A549 (cell line): ENCODE data around the gene PTRHD1. TPM values are rescaled to one million over a fixed set of nuclear protein-coding genes. Genes with fewer than 3 reads are reported as not detected.
A peak's percentile ranks its signal among the peaks of the same experiment; 100 is the strongest.

Experiments used
- ATAC-seq, 2 experiments: fragments of 200-7000 bp in 1 of 2; fragments of >200 bp in 1 of 2; cut with Nextera tagmentation in 1 of 2; cut with Tn5 transposase in 1 of 2; 3 replicates each; pipeline versions ENCODE4 v1.8.0 to v1.9.1; 2018 to 2020; ENCODE audit warnings: mild to moderate bottlenecking in 1 of 2, moderate library complexity in 1 of 2
- CTCF ChIA-PET: fragments of 300-600 bp; sonication (Branson Sonifier 250); formaldehyde crosslinking; extraction: SDS; loops from one replicate; lab custom pipeline; 2021; ENCODE audit warnings: antibody characterized with exemption, inconsistent platforms; lab: Yijun Ruan, JAX
- POLR2A ChIA-PET: fragments of 350-600 bp; formaldehyde crosslinking; extraction: SDS; loops from one replicate; lab custom pipeline; 2021; ENCODE audit warnings: antibody characterized with exemption, inconsistent platforms; lab: Yijun Ruan, JAX
- DNase-seq, 2 experiments: peaks; one replicate each; pipeline versions ENCODE4 v3.0.0 to v3.0.0-alpha.2; 2011 to 2016; ENCODE audit warnings: low read depth in 1 of 2, low spot score in 1 of 2
- FAIRE-seq: peaks from 2 replicates; lab custom pipeline; 2011; peaks lifted over from hg19 to GRCh38; lab: Jason Lieb, UNC
- H3K27ac ChIP-seq, 2 experiments: fragments of >200 bp; sonication (Bioruptor Twin); formaldehyde crosslinking; 3 replicates each; pipeline ENCODE4 v1.5.1; 2016 to 2017
- H3K4me1 ChIP-seq: fragments of >200 bp; sonication (Bioruptor Twin); formaldehyde crosslinking; 3 replicates; pipeline ENCODE4 v1.6.1; 2016
- H3K4me2 ChIP-seq: fragments of >200 bp; sonication (Bioruptor Twin); formaldehyde crosslinking; 3 replicates; pipeline ENCODE4 v1.6.1; 2016
- H3K4me3 ChIP-seq: fragments of >200 bp; sonication (Bioruptor Twin); formaldehyde crosslinking; 3 replicates; pipeline ENCODE4 v1.5.1; 2016
- H3K9me3 ChIP-seq: fragments of >200 bp; sonication (Bioruptor Twin); formaldehyde crosslinking; 3 replicates; pipeline ENCODE4 v1.6.1; 2016
- ATOH8 ChIP-seq: fragments of 250-450 bp; sonication (Bioruptor Pico); IDR thresholded peaks from 2 replicates; pipeline ENCODE4 v1.5.0; 2020; ENCODE audit warnings: low read depth, mild to moderate bottlenecking, moderate library complexity
- BHLHE40 ChIP-seq: IDR thresholded peaks from 2 replicates; pipeline ENCODE4 v1.6.1; 2012; ENCODE audit warnings: low read depth, low read length, inconsistent platforms
- CBX2 ChIP-seq: fragments of 200-600 bp; sonication (generic); IDR thresholded peaks from 2 replicates; pipeline ENCODE4 v1.6.1; 2016; ENCODE audit warnings: low read depth, mild to moderate bottlenecking, borderline replicate concordance
- CTCF ChIP-seq: fragments of >200 bp; sonication (Bioruptor Twin); formaldehyde crosslinking; IDR thresholded peaks from 3 replicates; pipeline ENCODE4 v1.5.1; 2016
- E2F6 ChIP-seq: IDR thresholded peaks from 2 replicates; pipeline ENCODE4 v1.6.1; 2012; ENCODE audit warnings: low read depth, borderline replicate concordance
- EHMT2 ChIP-seq: fragments of 200-600 bp; sonication (generic); IDR thresholded peaks from 2 replicates; pipeline ENCODE4 v1.6.1; 2016; ENCODE audit warnings: antibody characterized with exemption, low read depth, mild to moderate bottlenecking, moderate library complexity
- FOSB ChIP-seq: fragments of 250-450 bp; sonication (Bioruptor Pico); IDR thresholded peaks from 2 replicates; pipeline ENCODE4 v1.5.0; 2020; ENCODE audit warnings: mild to moderate bottlenecking, moderate library complexity
- FOXS1 ChIP-seq: fragments of 250-450 bp; sonication (Bioruptor Pico); IDR thresholded peaks from 2 replicates; pipeline ENCODE4 v1.5.0; 2020; ENCODE audit warnings: mild to moderate bottlenecking, moderate library complexity
- GATA3 ChIP-seq: IDR thresholded peaks from 2 replicates; pipeline ENCODE4 v1.6.1; 2012; ENCODE audit warnings: borderline replicate concordance
- HES2 ChIP-seq: fragments of >200 bp; sonication (Bioruptor Twin); formaldehyde crosslinking; IDR thresholded peaks from 2 replicates; pipeline ENCODE4 v1.6.1; 2016
- HEYL ChIP-seq: fragments of 250-450 bp; sonication (Bioruptor Pico); IDR thresholded peaks from 2 replicates; pipeline ENCODE4 v1.8.0; 2021; ENCODE audit warnings: mild to moderate bottlenecking, moderate library complexity
- HMGXB4 ChIP-seq: fragments of 250-450 bp; sonication (Bioruptor Pico); IDR thresholded peaks from 2 replicates; pipeline ENCODE4 v1.5.0; 2021; ENCODE audit warnings: mild to moderate bottlenecking, moderate library complexity, borderline replicate concordance
- HOXB5 ChIP-seq: fragments of 250-450 bp; sonication (Bioruptor Pico); IDR thresholded peaks from 2 replicates; pipeline ENCODE4 v1.5.0; 2020; ENCODE audit warnings: mild to moderate bottlenecking, moderate library complexity
- NPAS2 ChIP-seq: fragments of 250-450 bp; sonication (Bioruptor Pico); IDR thresholded peaks from 2 replicates; pipeline ENCODE4 v1.8.0; 2022; ENCODE audit warnings: mild to moderate bottlenecking, moderate library complexity, borderline replicate concordance
- PHF8 ChIP-seq: fragments of 200-600 bp; sonication (generic); IDR thresholded peaks from 2 replicates; pipeline ENCODE4 v1.6.1; 2016; ENCODE audit warnings: low read depth, mild to moderate bottlenecking, antibody characterized with exemption, moderate library complexity, borderline replicate concordance
- RNF2 ChIP-seq: fragments of 200-600 bp; sonication (generic); IDR thresholded peaks from 2 replicates; pipeline ENCODE4 v1.6.1; 2016; ENCODE audit warnings: low read depth, mild to moderate bottlenecking, antibody characterized with exemption, moderate library complexity, borderline replicate concordance
- TFCP2L1 ChIP-seq: fragments of 250-450 bp; sonication (Bioruptor Pico); IDR thresholded peaks from 2 replicates; pipeline ENCODE4 v1.5.0; 2021; ENCODE audit warnings: mild to moderate bottlenecking
- TP53 ChIP-seq: fragments of 250-450 bp; sonication (Bioruptor Pico); IDR thresholded peaks from 2 replicates; pipeline ENCODE4 v1.5.0; 2021; ENCODE audit warnings: mild to moderate bottlenecking, moderate library complexity
- WGBS: methylation state at CpG from one replicate; pipeline ENCODE4 v1.1.6; 2017; ENCODE audit errors: missing lambda C conversion rate; 5-methylcytosine and 5-hydroxymethylcytosine counted together
- polyA plus RNA-seq, 4 experiments: library from polyadenylated mRNA; depleted of rRNA in 3 of 4; stranded (reverse); fragments of >200 nt; fragmentation: RNase III in 1 of 4; extraction: RNeasy Plus Mini Kit Qiagen cat#74134 plus additional on column Dnase treatment in 1 of 4; gene quantifications; 2 replicates in 3 of 4; 3 replicates in 1 of 4; pipeline ENCODE4 v1.2.3, GENCODE V29; 2011 to 2017
- TF ChIP-seq, protein P1 (sequence below): fragments of 150-350 bp; IDR thresholded peaks from 2 replicates; pipeline ENCODE4 v1.6.1; 2014; ENCODE audit warnings: low read depth, mild to moderate bottlenecking, low read length
- TF ChIP-seq, protein P2 (sequence below): IDR thresholded peaks from 2 replicates; pipeline ENCODE4 v1.6.1; 2012

The PTRHD1 gene
- polyA plus RNA-seq, 2 of the 4 experiments (the other 2 are of a cell fraction) = 44.9 to 86.6 TPM

- Histone ChIP-seq H3K4me2 (no peak overlapping the region), H3K4me3 (no peak overlapping the region)
- WGBS = 71% methylated on average over 3 of the region's 3 CpGs
- POLR2A ChIA-PET = interaction anchor here (1.1 kb wide), 1 partner anchor 37 kb away, joined by 3 read pairs; no protein-coding TSS in a partner anchor
- TF ChIP-seq ATOH8 (CRISPR knock-in tag) (no peak), TP53 (CRISPR knock-in tag) (no peak), CTCF (no peak), FOXS1 (CRISPR knock-in tag) (no peak), HES2 (no peak), NPAS2 (CRISPR knock-in tag) (no peak), RNF2 (no peak), EHMT2 (no peak), FOSB (no peak), PHF8 (no peak)
- TF ChIP-seq, protein P1, sequence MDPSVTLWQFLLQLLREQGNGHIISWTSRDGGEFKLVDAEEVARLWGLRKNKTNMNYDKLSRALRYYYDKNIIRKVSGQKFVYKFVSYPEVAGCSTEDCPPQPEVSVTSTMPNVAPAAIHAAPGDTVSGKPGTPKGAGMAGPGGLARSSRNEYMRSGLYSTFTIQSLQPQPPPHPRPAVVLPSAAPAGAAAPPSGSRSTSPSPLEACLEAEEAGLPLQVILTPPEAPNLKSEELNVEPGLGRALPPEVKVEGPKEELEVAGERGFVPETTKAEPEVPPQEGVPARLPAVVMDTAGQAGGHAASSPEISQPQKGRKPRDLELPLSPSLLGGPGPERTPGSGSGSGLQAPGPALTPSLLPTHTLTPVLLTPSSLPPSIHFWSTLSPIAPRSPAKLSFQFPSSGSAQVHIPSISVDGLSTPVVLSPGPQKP = no peak
- TF ChIP-seq, all 56 proteins: peak for 0
- CTCF ChIA-PET = interaction anchor here (0.6 to 1.0 kb wide), 3 partner anchors 36 to 222 kb away, joined by 3 read pairs; no protein-coding TSS in a partner anchor
- ATAC-seq = no peak
- DNase-seq = no peak
- no peaks in the 10 kb centered on the region for H3K9me3 ChIP-seq
- FAIRE-seq = no peak
- no peak overlapping the region for H3K27ac ChIP-seq
- no peaks in the 10 kb centered on the region for H3K4me1 ChIP-seq
Measured at GRCh38 chr2:24754985-24755705, 38.0 kb downstream of the PTRHD1 start.

GRCh38 chr2:24749069-24749691 is 44.0 kb downstream of the PTRHD1 start:
- FAIRE-seq = no peak
- Histone ChIP-seq H3K9me3 (no peaks in the 10 kb centered on the region), H3K4me2 (no peak overlapping the region), H3K4me3 (no peak overlapping the region), H3K27ac (no peak overlapping the region), H3K4me1 (no peaks in the 10 kb centered on the region)
- POLR2A ChIA-PET = no interaction called here
- WGBS = 95% methylated on average over 7 of the region's 7 CpGs
- TF ChIP-seq GATA3 = no peak
- no peak for DNase-seq
- ATAC-seq = peak; percentile 74 to 84
- CTCF ChIA-PET = no interaction called here

DNA sequence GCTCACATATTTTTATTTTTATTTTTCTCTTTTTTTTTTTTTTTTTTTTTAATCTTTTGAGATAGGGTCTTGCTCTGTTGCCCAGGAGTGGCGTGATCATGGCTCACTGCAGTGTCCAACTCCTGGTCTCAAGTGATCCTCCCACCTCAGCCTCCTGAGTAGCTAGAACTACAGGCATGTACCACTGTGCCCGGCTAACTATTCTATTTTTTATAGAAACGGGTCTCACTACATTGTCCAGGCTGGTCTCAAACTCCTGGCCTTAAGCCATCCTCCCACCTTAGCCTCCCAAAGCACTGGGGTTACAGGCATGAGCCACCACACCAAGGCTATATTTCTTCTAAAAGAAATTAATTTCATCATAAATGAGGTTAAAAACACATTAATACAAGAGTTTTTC is 45.9 kb downstream of the PTRHD1 start:
- Histone ChIP-seq H3K9me3 (no peaks in the 10 kb centered on the region), H3K27ac (no peak overlapping the region), H3K4me2 (no peak overlapping the region), H3K4me1 (no peaks in the 10 kb centered on the region), H3K4me3 (no peak overlapping the region)
- WGBS = 93% methylated on average over 3 of the region's 3 CpGs
- CTCF ChIA-PET = no interaction called here
- ATAC-seq (no peak), DNase-seq (no peak), FAIRE-seq (no peak)
- POLR2A ChIA-PET = no interaction called here
- TF ChIP-seq TFCP2L1 (CRISPR knock-in tag) (no peak), PHF8 (no peak), HOXB5 (CRISPR knock-in tag) (no peak), CBX2 (no peak), HMGXB4 (no peak), BHLHE40 (no peak), E2F6 (no peak), CTCF (no peak), HEYL (no peak)
- TF ChIP-seq, protein P2, sequence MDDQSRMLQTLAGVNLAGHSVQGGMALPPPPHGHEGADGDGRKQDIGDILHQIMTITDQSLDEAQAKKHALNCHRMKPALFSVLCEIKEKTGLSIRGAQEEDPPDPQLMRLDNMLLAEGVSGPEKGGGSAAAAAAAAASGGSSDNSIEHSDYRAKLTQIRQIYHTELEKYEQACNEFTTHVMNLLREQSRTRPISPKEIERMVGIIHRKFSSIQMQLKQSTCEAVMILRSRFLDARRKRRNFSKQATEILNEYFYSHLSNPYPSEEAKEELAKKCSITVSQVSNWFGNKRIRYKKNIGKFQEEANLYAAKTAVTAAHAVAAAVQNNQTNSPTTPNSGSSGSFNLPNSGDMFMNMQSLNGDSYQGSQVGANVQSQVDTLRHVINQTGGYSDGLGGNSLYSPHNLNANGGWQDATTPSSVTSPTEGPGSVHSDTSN = no peak
